GM12892 (cell line): ENCODE measurements around the gene POU1F1.

Experiments
- POLR2A ChIP-seq: IDR thresholded peaks from 2 replicates; pipeline ENCODE4 v1.6.1; 2011; ENCODE audit warnings: low read depth, low read length, control low read depth
- POLR2AphosphoS5 ChIP-seq: IDR thresholded peaks from 2 replicates; pipeline ENCODE4 v1.6.1; 2011; ENCODE audit warnings: low read depth, low read length, control low read depth

DNA sequence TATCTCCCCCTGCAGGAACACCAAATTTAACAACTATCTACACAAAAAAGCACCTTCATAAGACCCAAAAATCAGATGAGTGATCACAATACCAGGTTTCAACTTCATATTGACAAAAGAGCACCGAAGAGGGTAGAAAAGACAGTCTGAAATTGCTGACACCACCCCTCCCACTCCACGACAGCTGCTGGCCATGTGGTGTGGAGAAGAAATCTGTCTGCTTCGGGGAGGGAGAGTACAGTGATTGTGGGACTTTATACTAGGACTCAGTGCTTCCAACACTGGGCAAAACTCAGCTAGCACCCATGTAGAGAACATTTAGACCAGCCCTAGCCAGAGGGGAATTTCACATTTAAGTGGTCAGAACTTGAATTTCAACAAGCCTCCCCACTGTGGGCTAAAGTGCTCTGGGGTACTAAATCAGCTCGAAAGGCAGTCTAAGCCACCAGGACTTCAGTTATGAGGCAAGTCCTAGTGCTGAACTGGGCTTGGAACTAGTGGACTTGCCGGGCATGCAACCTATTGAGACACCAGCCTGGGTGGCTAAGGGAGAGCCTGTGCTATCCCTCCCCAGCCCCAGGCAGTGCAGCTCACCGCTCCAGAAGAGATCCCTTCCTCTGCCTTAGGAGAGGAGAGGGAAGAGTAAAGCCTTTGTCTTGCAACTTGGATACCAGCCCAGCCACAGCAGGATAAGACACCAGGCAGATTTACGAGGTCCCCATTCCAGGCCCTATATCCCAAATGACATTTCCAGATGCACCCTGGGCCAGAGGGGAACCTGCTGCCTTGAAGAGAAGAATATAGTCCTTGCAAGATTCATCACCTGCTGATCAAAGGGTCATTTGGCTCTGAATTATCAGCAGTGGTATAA, 44.6 kb upstream of the POU1F1 start:
- no peak for TF ChIP-seq POLR2A
- TF ChIP-seq POLR2AphosphoS5, result no peak
